SK-N-SH (cell line): ENCODE data around the gene ZG16B. TPM values are rescaled to one million over a fixed set of nuclear protein-coding genes. Genes with fewer than 3 reads are reported as not detected.

ENCODE experiments used
- CTCF ChIA-PET: fragments of 300-600, 350-600 bp; formaldehyde crosslinking; extraction: SDS; loops from one replicate; lab custom pipeline; 2021; lab: Yijun Ruan, JAX
- POLR2A ChIA-PET: fragments of 350-600 bp; sonication (Branson Sonifier 250); formaldehyde crosslinking; extraction: SDS; loops from one replicate; lab custom pipeline; 2020; ENCODE audit warnings: antibody characterized with exemption, inconsistent platforms; lab: Yijun Ruan, JAX
- DNase-seq: peaks from one replicate; pipeline ENCODE4 v3.0.0; 2012
- H2AFZ ChIP-seq: fragments of 200-600 bp; sonication (generic); 2 replicates; pipeline ENCODE4 v1.8.1; 2016; ENCODE audit warnings: antibody characterized with exemption, mild to moderate bottlenecking, low read depth
- H3F3A ChIP-seq: fragments of 200-600 bp; sonication (generic); replicated peaks from 2 replicates; pipeline ENCODE3; 2016; ENCODE audit warnings: antibody characterized with exemption, mild to moderate bottlenecking; ENCODE audit not compliant: insufficient read depth
- H3K27ac ChIP-seq, 2 experiments: fragments of 200-500 bp in 1 of 2; fragments of 200-600 bp in 1 of 2; sonication (Bioruptor generic) in 1 of 2; sonication (generic), shearing (Covaris generic) in 1 of 2; 2 replicates each; pipeline versions ENCODE4 v1.5.1 to v1.6.1; 2014 to 2016; ENCODE audit warnings: low read depth in 2 of 2, inconsistent platforms in 1 of 2, low read length in 1 of 2, mild to moderate bottlenecking in 1 of 2, mixed read lengths in 1 of 2
- H3K27me3 ChIP-seq: fragments of 200-600 bp; sonication (generic), shearing (Covaris generic); 2 replicates; pipeline ENCODE4 v1.6.1; 2016; ENCODE audit warnings: mixed run types; ENCODE audit not compliant: insufficient read depth
- H3K36me3 ChIP-seq, 2 experiments: fragments of 200-500 bp in 1 of 2; fragments of 200-600 bp in 1 of 2; sonication (Bioruptor generic) in 1 of 2; sonication (generic) in 1 of 2; replicated peaks in 1 of 2; 2 replicates each; pipeline versions ENCODE3 to v1.5.1; 2014 to 2016; ENCODE audit warnings: low read length in 1 of 2, mild to moderate bottlenecking in 1 of 2; ENCODE audit not compliant: insufficient read depth in 2 of 2, control insufficient read depth in 1 of 2
- H3K4me1 ChIP-seq, 2 experiments: fragments of 200-500 bp in 1 of 2; fragments of 200-600 bp in 1 of 2; sonication (Bioruptor generic) in 1 of 2; sonication (generic), shearing (Covaris generic) in 1 of 2; 2 replicates each; pipeline versions ENCODE4 v1.5.1 to v1.6.1; 2014 to 2016; ENCODE audit warnings: low read depth in 1 of 2, low read length in 1 of 2, mixed run types in 1 of 2; ENCODE audit not compliant: insufficient read depth in 2 of 2, control insufficient read depth in 1 of 2
- H3K4me2 ChIP-seq: fragments of 200-600 bp; sonication (generic), shearing (Covaris generic); 2 replicates; pipeline ENCODE4 v1.6.1; 2017; ENCODE audit warnings: mixed run types
- H3K4me3 ChIP-seq, 2 experiments: fragments of 200-500 bp in 1 of 2; fragments of 200-600 bp in 1 of 2; sonication (Bioruptor generic) in 1 of 2; sonication (generic), shearing (Covaris generic) in 1 of 2; 2 replicates each; pipeline versions ENCODE4 v1.5.1 to v1.8.1; 2014 to 2016; ENCODE audit warnings: low read depth in 2 of 2, inconsistent platforms in 1 of 2, low read length in 1 of 2, mild to moderate bottlenecking in 1 of 2, mixed read lengths in 1 of 2, moderate library complexity in 1 of 2
- H3K79me2 ChIP-seq: fragments of 200-600 bp; sonication (generic); 2 replicates; pipeline ENCODE4 v1.8.1; 2017; ENCODE audit warnings: mild to moderate bottlenecking; ENCODE audit not compliant: insufficient read depth
- H3K9ac ChIP-seq: fragments of 200-600 bp; sonication (generic); 2 replicates; pipeline ENCODE4 v1.6.1; 2017; ENCODE audit warnings: mixed run types
- H3K9me2 ChIP-seq: fragments of 200-600 bp; sonication (generic); 2 replicates; pipeline ENCODE4 v1.6.1; 2017; ENCODE audit warnings: mixed run types
- H3K9me3 ChIP-seq: fragments of 200-600 bp; sonication (generic); 2 replicates; pipeline ENCODE4 v1.6.1; 2017; ENCODE audit warnings: mixed run types, mild to moderate bottlenecking, moderate library complexity
- H4K20me1 ChIP-seq: fragments of 200-600 bp; sonication (generic); 2 replicates; pipeline ENCODE4 v1.6.1; 2017; ENCODE audit warnings: mild to moderate bottlenecking, mixed run types; ENCODE audit not compliant: insufficient read depth
- CTCF ChIP-seq: fragments of 200-600 bp; sonication (generic); IDR thresholded peaks from 2 replicates; pipeline ENCODE4 v1.6.1; 2017; ENCODE audit warnings: antibody characterized with exemption, mild to moderate bottlenecking, moderate library complexity
- ELF1 ChIP-seq: IDR thresholded peaks from 2 replicates; pipeline ENCODE4 v1.4.0; 2012
- EP300 ChIP-seq, 2 experiments: IDR thresholded peaks; 2 replicates each; pipeline versions ENCODE4 v1.4.0 to v1.6.1; 2012; ENCODE audit warnings: borderline replicate concordance in 1 of 2, low read depth in 1 of 2, low read length in 1 of 2
- EZH2phosphoT487 ChIP-seq: fragments of 200-600 bp; sonication (generic); IDR thresholded peaks from 2 replicates; pipeline ENCODE4 v1.6.1; 2017; ENCODE audit warnings: low read depth, mixed run types, mild to moderate bottlenecking, antibody characterized with exemption, moderate library complexity, borderline replicate concordance
- FOXM1 ChIP-seq: IDR thresholded peaks from 2 replicates; pipeline ENCODE4 v1.4.0; 2012; ENCODE audit warnings: low read depth, mild to moderate bottlenecking
- GATA2 ChIP-seq: sonication (generic); formaldehyde crosslinking; IDR thresholded peaks from 2 replicates; pipeline ENCODE4 v1.5.0; 2020; ENCODE audit warnings: mild to moderate bottlenecking, missing genetic modification reagents
- IRF3 ChIP-seq: fragments of 150-350 bp; IDR thresholded peaks from 2 replicates; pipeline ENCODE4 v1.6.1; 2016; ENCODE audit warnings: mild to moderate bottlenecking, low read depth, low read length
- JUND ChIP-seq: IDR thresholded peaks from 2 replicates; pipeline ENCODE4 v1.4.0; 2012
- MAX ChIP-seq: IDR thresholded peaks from 2 replicates; pipeline ENCODE4 v1.4.0; 2012; ENCODE audit warnings: low read depth
- POLR2AphosphoS5 ChIP-seq: IDR thresholded peaks from 2 replicates; pipeline ENCODE4 v1.6.1; 2012; ENCODE audit warnings: low read depth, low read length
- RFX5 ChIP-seq: IDR thresholded peaks from 2 replicates; pipeline ENCODE4 v1.6.1; 2012; ENCODE audit warnings: mild to moderate bottlenecking, improper control_type of control experiment, low read length
- RXRA ChIP-seq: IDR thresholded peaks from 2 replicates; pipeline ENCODE4 v1.4.0; 2012; ENCODE audit warnings: low read depth, mild to moderate bottlenecking, borderline replicate concordance
- SIN3A ChIP-seq: IDR thresholded peaks from 2 replicates; pipeline ENCODE4 v1.6.1; 2012; ENCODE audit warnings: low read depth, mild to moderate bottlenecking, low read length, moderate library complexity, borderline replicate concordance
- SMC3 ChIP-seq: IDR thresholded peaks from 2 replicates; pipeline ENCODE4 v1.6.1; 2012; ENCODE audit warnings: low read depth, low read length, improper control_type of control experiment
- TAF1 ChIP-seq: IDR thresholded peaks from 2 replicates; pipeline ENCODE4 v1.6.1; 2012; ENCODE audit warnings: low read depth, mild to moderate bottlenecking, low read length, moderate library complexity, borderline replicate concordance
- TEAD4 ChIP-seq: IDR thresholded peaks from 2 replicates; pipeline ENCODE4 v1.4.0; 2012; ENCODE audit warnings: mild to moderate bottlenecking, borderline replicate concordance; ENCODE audit not compliant: insufficient read depth
- YY1 ChIP-seq: IDR thresholded peaks from 2 replicates; pipeline ENCODE4 v1.4.0; 2012; ENCODE audit warnings: low read depth, mild to moderate bottlenecking
- WGBS: methylation state at CpG from one replicate; pipeline ENCODE4 v1.1.6; 2017; ENCODE audit warnings: low lambda C conversion rate; 5-methylcytosine and 5-hydroxymethylcytosine counted together
- polyA plus RNA-seq, 3 experiments: library from polyadenylated mRNA; depleted of rRNA; stranded (reverse); fragments of >200 nt; gene quantifications; 2 replicates each; pipeline ENCODE4 v1.2.3, GENCODE V29; 2012

The ZG16B gene
- polyA plus RNA-seq, 1 of the 3 experiments (the other 2 are of a cell fraction) = 0.26 TPM

- H2AFZ ChIP-seq = no peak overlapping the region
- CTCF ChIA-PET = interaction anchor here (10.9 kb wide), 1 partner anchor 27 kb away, joined by 144 read pairs; no protein-coding TSS in a partner anchor
Observed at GRCh38 chr16:2865651-2866050, 35.5 kb downstream of the ZG16B start.

More at GRCh38 chr16:2865651-2866050, 35.5 kb downstream of the ZG16B start:
- H3K9ac ChIP-seq = no peak overlapping the region
- H3F3A ChIP-seq = peaks cover 11% of the 10 kb centered on the region
- no peak overlapping the region for H3K27ac ChIP-seq
- no peaks in the 10 kb centered on the region for H3K79me2 ChIP-seq
- no peak for DNase-seq
- TF ChIP-seq RXRA = no peak
- no peak for TF ChIP-seq EP300 (IDR thresholded peaks at IDR 0.05; ENCODE audit: borderline replicate concordance in 1 of 2, low read depth in 1 of 2, low read length in 1 of 2)
- no peak for TF ChIP-seq FOXM1
- TF ChIP-seq MAX = no peak
- TF ChIP-seq SMC3 = no peak
- TF ChIP-seq POLR2AphosphoS5 = no peak
- no peak for TF ChIP-seq SIN3A
- no peak for TF ChIP-seq YY1
- no peak for TF ChIP-seq TAF1
- TF ChIP-seq GATA2 (CRISPR knock-in tag) = no peak
- TF ChIP-seq JUND = no peak
- no peak for TF ChIP-seq TEAD4
- TF ChIP-seq IRF3 = no peak
- no peak for TF ChIP-seq CTCF
- no peak for TF ChIP-seq RFX5
- TF ChIP-seq ELF1 = no peak
- TF ChIP-seq EZH2phosphoT487 = no peak
- H4K20me1 ChIP-seq = no peaks in the 10 kb centered on the region
- no peaks in the 10 kb centered on the region for H3K27me3 ChIP-seq
- WGBS = 41% methylated on average over 4 of the region's 4 CpGs
- no peaks in the 10 kb centered on the region for H3K9me2 ChIP-seq
- H3K9me3 ChIP-seq = no peaks in the 10 kb centered on the region
- H3K4me2 ChIP-seq = no peak overlapping the region
- POLR2A ChIA-PET = no interaction called here
- H3K36me3 ChIP-seq = no peaks in the 10 kb centered on the region
- no peak overlapping the region for H3K4me3 ChIP-seq
- peaks cover 4 to 5% of the 10 kb centered on the region in 2 experiments; a peak in 3 of 4 replicates for H3K4me1 ChIP-seq
